Naive B cell (primary cell): ENCODE results near the gene FBXL7. TPM values are rescaled to one million over a fixed set of nuclear protein-coding genes. Genes with fewer than 3 reads are reported as not detected.

ENCODE experiments used
- ATAC-seq, 2 donors: fragments of 150-1000 bp; cut with Tn5 transposase; 2 replicates each; pipeline ENCODE4 v1.10.0; 2021; ENCODE audit warnings: low read depth in 2 of 2, mild to moderate bottlenecking in 2 of 2, moderate library complexity in 2 of 2
- DNase-seq: peaks from one replicate; pipeline ENCODE4 v3.0.0; 2022
- H3K27ac Mint-ChIP-seq, 6 donors: one replicate each; pipeline ENCODE4 v1.8.0; 2020 to 2022; ENCODE audit warnings: mild to moderate bottlenecking in 6 of 6, mixed read lengths in 6 of 6, moderate library complexity in 5 of 6, inconsistent platforms in 2 of 6
- H3K27me3 Mint-ChIP-seq, 3 donors: one replicate each; pipeline ENCODE4 v1.8.0; 2021 to 2022; ENCODE audit warnings: mixed read lengths in 3 of 3, mild to moderate bottlenecking in 1 of 3
- H3K36me3 Mint-ChIP-seq, 2 donors: one replicate each; pipeline ENCODE4 v1.8.0; 2020 to 2022; ENCODE audit warnings: mixed read lengths in 2 of 2, inconsistent platforms in 1 of 2, mild to moderate bottlenecking in 1 of 2
- H3K4me1 Mint-ChIP-seq, 3 donors: one replicate each; pipeline ENCODE4 v1.8.0; 2020 to 2022; ENCODE audit warnings: mixed read lengths in 3 of 3, inconsistent platforms in 1 of 3, mild to moderate bottlenecking in 1 of 3, moderate library complexity in 1 of 3
- H3K4me3 Mint-ChIP-seq, 8 donors: one replicate each; pipeline ENCODE4 v1.8.0; 2020 to 2022; ENCODE audit warnings: mild to moderate bottlenecking in 8 of 8, mixed read lengths in 8 of 8, moderate library complexity in 8 of 8, inconsistent platforms in 2 of 8
- H3K9me3 Mint-ChIP-seq, 7 donors: one replicate each; pipeline ENCODE4 v1.8.0; 2020 to 2022; ENCODE audit warnings: mixed read lengths in 7 of 7, mild to moderate bottlenecking in 5 of 7, inconsistent platforms in 2 of 7, moderate library complexity in 1 of 7
- polyA plus RNA-seq, 6 donors: library from polyadenylated mRNA; unstranded; fragments of 300-500 nt; fragmentation: Illumina TruSeq; gene quantifications; one replicate each; pipeline ENCODE4 v1.2.3, GENCODE V29; 2021; ENCODE audit warnings: low read depth in 6 of 6

The FBXL7 gene
- polyA plus RNA-seq, 6 donors from 2014 or later, result not detected

- no peak for ATAC-seq
- Mint-ChIP-seq H3K36me3 (peaks cover 0 to 11% of the 10 kb centered on the region in 2 donors), H3K4me3 (no peak overlapping the region), H3K27me3 (no peaks in the 10 kb centered on the region), H3K4me1 (no peaks in the 10 kb centered on the region), H3K9me3 (peaks cover 0 to 17% (median 12%) of the 10 kb centered on the region in 7 donors), H3K27ac (no peak overlapping the region)
- no peak for DNase-seq
These were observed 433.6 kb downstream of the FBXL7 start for GRCh38 chr5:15933259-15934207.

GRCh38 chr5:15936505-15937245 is 436.7 kb downstream of the FBXL7 start:
- H3K4me3 Mint-ChIP-seq, result no peak overlapping the region
- no peak for DNase-seq
- peaks cover 0 to 11% of the 10 kb centered on the region in 2 donors for H3K36me3 Mint-ChIP-seq

GRCh38 chr5:15937708-15938107 is 437.7 kb downstream of the FBXL7 start:
- Mint-ChIP-seq H3K27me3 (no peaks in the 10 kb centered on the region), H3K36me3 (peaks cover 0 to 11% of the 10 kb centered on the region in 2 donors), H3K9me3 (peaks cover 0 to 17% (median 10%) of the 10 kb centered on the region in 7 donors), H3K4me1 (no peaks in the 10 kb centered on the region), H3K4me3 (no peak overlapping the region), H3K27ac (peak overlapping the region in 1 of 6 donors; percentile 22)
- ATAC-seq (no peak), DNase-seq (no peak)

More at GRCh38 chr5:15936505-15937245, 436.7 kb downstream of the FBXL7 start:
- Mint-ChIP-seq H3K4me1 (no peaks in the 10 kb centered on the region), H3K9me3 (peaks cover 0 to 17% (median 10%) of the 10 kb centered on the region in 7 donors), H3K27ac (no peak overlapping the region), H3K27me3 (no peaks in the 10 kb centered on the region)
- ATAC-seq, result no peak

GRCh38 chr5:15938186-15938585 is 438.2 kb downstream of the FBXL7 start:
- Mint-ChIP-seq H3K4me1 (no peaks in the 10 kb centered on the region), H3K27ac (no peak overlapping the region), H3K27me3 (no peaks in the 10 kb centered on the region), H3K36me3 (peaks cover 0 to 11% of the 10 kb centered on the region in 2 donors), H3K4me3 (no peak overlapping the region), H3K9me3 (peaks cover 0 to 17% (median 10%) of the 10 kb centered on the region in 7 donors)
- DNase-seq, result no peak
- no peak for ATAC-seq

- Mint-ChIP-seq H3K27ac (no peak overlapping the region), H3K27me3 (no peaks in the 10 kb centered on the region)
These were observed 439.0 kb downstream of the FBXL7 start for GRCh38 chr5:15938961-15939360.

GRCh38 chr5:15940905-15941304 is 440.9 kb downstream of the FBXL7 start:
- Mint-ChIP-seq H3K27me3 (no peaks in the 10 kb centered on the region), H3K36me3 (peaks cover 0 to 11% of the 10 kb centered on the region in 2 donors), H3K9me3 (peaks cover 0 to 13% (median 10%) of the 10 kb centered on the region in 7 donors), H3K4me3 (no peak overlapping the region), H3K27ac (no peak overlapping the region), H3K4me1 (no peaks in the 10 kb centered on the region)
- DNase-seq (no peak), ATAC-seq (no peak)

More at GRCh38 chr5:15938961-15939360, 439.0 kb downstream of the FBXL7 start:
- DNase-seq (no peak), ATAC-seq (no peak)
- Mint-ChIP-seq H3K9me3 (peaks cover 0 to 17% (median 10%) of the 10 kb centered on the region in 7 donors), H3K36me3 (peaks cover 0 to 11% of the 10 kb centered on the region in 2 donors), H3K4me1 (no peaks in the 10 kb centered on the region), H3K4me3 (no peak overlapping the region)

- H3K4me3 Mint-ChIP-seq, result no peak overlapping the region
- no peaks in the 10 kb centered on the region for H3K27me3 Mint-ChIP-seq
- peaks cover 0 to 3% (median 0%) of the 10 kb centered on the region in 7 donors for H3K9me3 Mint-ChIP-seq
- H3K27ac Mint-ChIP-seq, result no peak overlapping the region
- H3K4me1 Mint-ChIP-seq, result no peaks in the 10 kb centered on the region
- H3K36me3 Mint-ChIP-seq, result no peaks in the 10 kb centered on the region
- ATAC-seq, result no peak
- DNase-seq, result no peak
These were observed 443.5 kb downstream of the FBXL7 start for GRCh38 chr5:15943487-15943886.

GRCh38 chr5:15946026-15946425 is 446.0 kb downstream of the FBXL7 start:
- DNase-seq (no peak), ATAC-seq (no peak)
- no peaks in the 10 kb centered on the region for H3K27me3 Mint-ChIP-seq
- H3K4me1 Mint-ChIP-seq, result no peaks in the 10 kb centered on the region
- no peak overlapping the region for H3K4me3 Mint-ChIP-seq
- no peaks in the 10 kb centered on the region for H3K36me3 Mint-ChIP-seq
- no peak overlapping the region for H3K27ac Mint-ChIP-seq
- H3K9me3 Mint-ChIP-seq, result peaks cover 0 to 10% (median 3%) of the 10 kb centered on the region in 7 donors

- H3K27ac Mint-ChIP-seq, result no peak overlapping the region
- H3K9me3 Mint-ChIP-seq, result peaks cover 1 to 15% (median 5%) of the 10 kb centered on the region in 7 donors
- DNase-seq (no peak), ATAC-seq (no peak)
- H3K36me3 Mint-ChIP-seq, result no peaks in the 10 kb centered on the region
- no peak overlapping the region for H3K4me3 Mint-ChIP-seq
- no peaks in the 10 kb centered on the region for H3K4me1 Mint-ChIP-seq
- H3K27me3 Mint-ChIP-seq, result no peaks in the 10 kb centered on the region
These were observed 448.2 kb downstream of the FBXL7 start for GRCh38 chr5:15948190-15948589.

- ATAC-seq, result no peak
- Mint-ChIP-seq H3K4me1 (no peaks in the 10 kb centered on the region), H3K27me3 (no peaks in the 10 kb centered on the region), H3K4me3 (no peak overlapping the region), H3K27ac (peak overlapping the region in 1 of 6 donors; percentile 70), H3K9me3 (peaks cover 1 to 15% (median 5%) of the 10 kb centered on the region in 7 donors), H3K36me3 (no peaks in the 10 kb centered on the region)
- DNase-seq, result no peak
These were observed 451.1 kb downstream of the FBXL7 start for GRCh38 chr5:15951126-15951525.

GRCh38 chr5:15951550-15951949 is 451.6 kb downstream of the FBXL7 start:
- DNase-seq (no peak), ATAC-seq (no peak)
- Mint-ChIP-seq H3K4me3 (no peak overlapping the region), H3K9me3 (peaks cover 1 to 15% (median 5%) of the 10 kb centered on the region in 7 donors), H3K27ac (no peak overlapping the region), H3K36me3 (no peaks in the 10 kb centered on the region), H3K4me1 (no peaks in the 10 kb centered on the region), H3K27me3 (no peaks in the 10 kb centered on the region)

GRCh38 chr5:15956622-15957021 is 456.6 kb downstream of the FBXL7 start:
- no peak for DNase-seq
- no peaks in the 10 kb centered on the region for H3K36me3 Mint-ChIP-seq
- H3K4me1 Mint-ChIP-seq, result no peaks in the 10 kb centered on the region
- no peak for ATAC-seq
- H3K27me3 Mint-ChIP-seq, result no peaks in the 10 kb centered on the region
- H3K9me3 Mint-ChIP-seq, result peaks cover 0 to 10% (median 3%) of the 10 kb centered on the region in 7 donors
- H3K27ac Mint-ChIP-seq, result no peak overlapping the region
- H3K4me3 Mint-ChIP-seq, result no peak overlapping the region

GRCh38 chr5:15957124-15957523 is 457.1 kb downstream of the FBXL7 start:
- Mint-ChIP-seq H3K4me3 (no peak overlapping the region), H3K36me3 (no peaks in the 10 kb centered on the region), H3K27me3 (no peaks in the 10 kb centered on the region), H3K9me3 (peaks cover 0 to 10% (median 3%) of the 10 kb centered on the region in 7 donors), H3K27ac (no peak overlapping the region), H3K4me1 (no peaks in the 10 kb centered on the region)
- no peak for DNase-seq
- ATAC-seq, result no peak
